HG02610 (cell line): ENCODE data around the gene TNP1.

Experiments used
- ATAC-seq: cut with Tn5 transposase; IDR thresholded peaks from one replicate; pipeline ENCODE4 v1.9.1; 2021; ENCODE audit warnings: mild to moderate bottlenecking, moderate library complexity; ENCODE audit not compliant: unreplicated experiment

The TNP1 gene

GRCh38 chr2:216842636-216843035 is 17.2 kb downstream of the TNP1 start:
- ATAC-seq, result no peak

GRCh38 chr2:216839688-216840087 is 20.2 kb downstream of the TNP1 start:
- ATAC-seq, result no peak

- no peak for ATAC-seq
These were observed 21.7 kb downstream of the TNP1 start for GRCh38 chr2:216838151-216838550.

- no peak for ATAC-seq
These were observed 22.1 kb downstream of the TNP1 start for GRCh38 chr2:216837740-216838139.

GRCh38 chr2:216833061-216833460 is 26.8 kb downstream of the TNP1 start:
- ATAC-seq, result no peak

GRCh38 chr2:216830346-216830745 is 29.5 kb downstream of the TNP1 start:
- ATAC-seq, result no peak

GRCh38 chr2:216829533-216829932 is 30.3 kb downstream of the TNP1 start:
- ATAC-seq, result no peak

GRCh38 chr2:216827073-216827720 is 32.7 kb downstream of the TNP1 start:
- no peak for ATAC-seq

- ATAC-seq, result no peak
These were observed 37.4 kb downstream of the TNP1 start for GRCh38 chr2:216822470-216822869.

GRCh38 chr2:216820709-216821108 is 39.2 kb downstream of the TNP1 start:
- ATAC-seq, result no peak

GRCh38 chr2:216819766-216820165 is 40.1 kb downstream of the TNP1 start:
- ATAC-seq, result no peak

GRCh38 chr2:216819055-216819454 is 40.8 kb downstream of the TNP1 start:
- ATAC-seq, result no peak

GRCh38 chr2:216810399-216811160 is 49.3 kb downstream of the TNP1 start:
- ATAC-seq, result no peak
